HCT116 (cell line): ENCODE measurements around the gene EEF1A2. TPM values are rescaled to one million over a fixed set of nuclear protein-coding genes. Genes with fewer than 3 reads are reported as not detected.

ENCODE experiments used
- ATAC-seq: fragments of 200-7000 bp; cut with Tn5 transposase; 2 replicates; pipeline ENCODE4 v1.9.1; 2020; ENCODE audit warnings: mild to moderate bottlenecking, moderate library complexity
- BruUV-seq: library from RNA; stranded (reverse); fragments of 400-500 nt; replicated peaks from 2 replicates; lab custom pipeline; 2021; lab: Mats Ljungman, UMichigan
- CTCF ChIA-PET: fragments of 300-600 bp; sonication (Branson Sonifier 250); formaldehyde crosslinking; loops from one replicate; lab custom pipeline; 2021; ENCODE audit warnings: antibody characterized with exemption; lab: Charles Lee
- POLR2A ChIA-PET: fragments of 300-600, 350-600 bp; sonication (Branson Sonifier 250); formaldehyde crosslinking; loops from one replicate; lab custom pipeline; 2021; ENCODE audit warnings: antibody characterized with exemption; lab: Charles Lee
- RAD21 ChIA-PET, 2 experiments: fragments of 300-600 bp; sonication (Branson Sonifier 250); formaldehyde crosslinking; loops; one replicate each; lab custom pipeline; 2023; ENCODE audit warnings: low total read pairs in 2 of 2; ENCODE audit not compliant: uncharacterized antibody in 2 of 2, unreplicated experiment in 2 of 2, low non-redundant PET in 1 of 2; lab: Charles Lee
- DNase-seq: peaks from one replicate; pipeline ENCODE4 v3.0.0-alpha.2; 2010; ENCODE audit warnings: low read depth, low spot score
- H2AFZ ChIP-seq: fragments of 200-600 bp; shearing (Covaris generic), sonication (generic); 2 replicates; pipeline ENCODE4 v1.6.1; 2017; ENCODE audit warnings: low read depth, mixed run types, mixed read lengths, antibody characterized with exemption, low read length; ENCODE audit not compliant: poor library complexity, severe bottlenecking
- H3K27ac ChIP-seq: 2 replicates; pipeline ENCODE4 v1.5.1; 2012; ENCODE audit warnings: low read depth, low read length
- H3K27me3 ChIP-seq: fragments of 200-600 bp; sonication (generic); 2 replicates; pipeline ENCODE4 v1.6.1; 2016; ENCODE audit warnings: mixed run types, low read length, mixed read lengths; ENCODE audit not compliant: insufficient read depth
- H3K36me3 ChIP-seq, 2 experiments: fragments of 200-500 bp in 1 of 2; fragments of 200-600 bp in 1 of 2; sonication (Bioruptor generic) in 1 of 2; sonication (generic) in 1 of 2; 2 replicates each; pipeline versions ENCODE4 v1.5.1 to v1.6.1; 2014 to 2016; ENCODE audit warnings: low read length in 2 of 2, inconsistent platforms in 1 of 2, mixed read lengths in 1 of 2, mixed run types in 1 of 2; ENCODE audit not compliant: insufficient read depth in 2 of 2, control insufficient read depth in 1 of 2
- H3K4me1 ChIP-seq, 2 experiments: fragments of 200-600 bp in 1 of 2; sonication (generic) in 1 of 2; 2 replicates each; pipeline versions ENCODE4 v1.5.1 to v1.6.1; 2012 to 2017; ENCODE audit warnings: low read length in 2 of 2, inconsistent platforms in 1 of 2, mild to moderate bottlenecking in 1 of 2, mixed read lengths in 1 of 2, mixed run types in 1 of 2, moderate library complexity in 1 of 2; ENCODE audit not compliant: insufficient read depth in 2 of 2, control insufficient read depth in 1 of 2
- H3K4me2 ChIP-seq: fragments of 200-600 bp; sonication (generic); 2 replicates; pipeline ENCODE4 v1.6.1; 2017; ENCODE audit warnings: mixed run types, low read length, mixed read lengths
- H3K4me3 ChIP-seq, 2 experiments: fragments of 200-600 bp in 1 of 2; sonication (generic) in 1 of 2; replicated peaks in 1 of 2; 2 replicates each; pipeline ENCODE4 v1.5.1; 2011 to 2016; ENCODE audit warnings: low read length in 2 of 2, control low read depth in 1 of 2, low read depth in 1 of 2, mild to moderate bottlenecking in 1 of 2, mixed read lengths in 1 of 2, mixed run types in 1 of 2
- H3K79me2 ChIP-seq: fragments of 200-600 bp; sonication (generic); 2 replicates; pipeline ENCODE4 v1.6.1; 2017; ENCODE audit warnings: mild to moderate bottlenecking, mixed run types, low read length, moderate library complexity, mixed read lengths; ENCODE audit not compliant: insufficient read depth
- H3K9ac ChIP-seq: fragments of 200-600 bp; sonication (generic); 2 replicates; pipeline ENCODE4 v1.6.1; 2016; ENCODE audit warnings: low read length, mixed read lengths
- H3K9me2 ChIP-seq: fragments of 200-600 bp; sonication (generic), shearing (Covaris generic); 2 replicates; pipeline ENCODE4 v1.6.1; 2017; ENCODE audit warnings: mixed run types, mild to moderate bottlenecking, moderate library complexity; ENCODE audit not compliant: insufficient read depth
- H3K9me3 ChIP-seq, 2 experiments: fragments of 200-500 bp in 1 of 2; fragments of 200-600 bp in 1 of 2; sonication (Bioruptor generic) in 1 of 2; sonication (generic) in 1 of 2; 2 replicates each; pipeline ENCODE4 v1.6.1; 2014 to 2017; ENCODE audit warnings: low read length in 2 of 2, mixed read lengths in 2 of 2, inconsistent platforms in 1 of 2, low read depth in 1 of 2, mild to moderate bottlenecking in 1 of 2, mixed run types in 1 of 2, moderate library complexity in 1 of 2; ENCODE audit not compliant: control insufficient read depth in 1 of 2, insufficient read depth in 1 of 2
- H4K20me1 ChIP-seq: fragments of 200-600 bp; sonication (generic), shearing (Covaris generic); 2 replicates; pipeline ENCODE4 v1.6.1; 2017; ENCODE audit warnings: mixed run types, mild to moderate bottlenecking, moderate library complexity; ENCODE audit not compliant: insufficient read depth
- EZH2 ChIP-seq: fragments of 200-600 bp; sonication (generic); IDR thresholded peaks from 2 replicates; pipeline ENCODE4 v1.6.1; 2017; ENCODE audit warnings: antibody characterized with exemption, mixed run types
- EZH2phosphoT487 ChIP-seq: fragments of 200-600 bp; IDR thresholded peaks from 2 replicates; pipeline ENCODE4 v1.6.1; 2018; ENCODE audit warnings: antibody characterized with exemption, borderline replicate concordance
- RAD21 ChIP-seq: IDR thresholded peaks from 2 replicates; pipeline ENCODE4 v1.6.1; 2012; ENCODE audit warnings: low read depth, mild to moderate bottlenecking
- SIN3A ChIP-seq: IDR thresholded peaks from 2 replicates; pipeline ENCODE4 v1.6.1; 2012; ENCODE audit warnings: low read depth
- SP1 ChIP-seq: IDR thresholded peaks from 2 replicates; pipeline ENCODE4 v1.6.1; 2012; ENCODE audit warnings: low read depth
- SRF ChIP-seq: IDR thresholded peaks from 2 replicates; pipeline ENCODE4 v1.6.1; 2012; ENCODE audit warnings: low read depth
- YY1 ChIP-seq: IDR thresholded peaks from 2 replicates; pipeline ENCODE4 v1.6.1; 2011; ENCODE audit warnings: low read length, low read depth, moderate library complexity, mild to moderate bottlenecking; ENCODE audit not compliant: insufficient replicate concordance; ENCODE audit errors: extremely low read depth
- ZFX ChIP-seq: fragments of 450-650 bp; IDR thresholded peaks from 2 replicates; pipeline ENCODE4 v1.6.1; 2017
- ZNF274 ChIP-seq: fragments of 200-500 bp; sonication (Bioruptor generic); IDR thresholded peaks from 2 replicates; pipeline ENCODE4 v1.6.1; 2014; ENCODE audit warnings: mild to moderate bottlenecking, low read depth, low read length, inconsistent platforms
- intact Hi-C: fragments of 100-400 bp; cut with micrococcal nuclease; formaldehyde crosslinking; loops from 2 replicates; pipeline ENCODE4 v1.10.0; 2022
- total RNA-seq: library from RNA; stranded (reverse); gene quantifications from one replicate; pipeline ENCODE4 v1.2.1, GENCODE V29; 2021; ENCODE audit not compliant: unreplicated experiment
- TF ChIP-seq, protein P1 (sequence below): IDR thresholded peaks from 2 replicates; pipeline ENCODE4 v1.6.1; 2012
- TF ChIP-seq, protein P2 (sequence below): IDR thresholded peaks from 2 replicates; pipeline ENCODE4 v1.6.1; 2012

EEF1A2 gene
- total RNA-seq, 1 experiment from 2014 or later, result 454 TPM

DNA sequence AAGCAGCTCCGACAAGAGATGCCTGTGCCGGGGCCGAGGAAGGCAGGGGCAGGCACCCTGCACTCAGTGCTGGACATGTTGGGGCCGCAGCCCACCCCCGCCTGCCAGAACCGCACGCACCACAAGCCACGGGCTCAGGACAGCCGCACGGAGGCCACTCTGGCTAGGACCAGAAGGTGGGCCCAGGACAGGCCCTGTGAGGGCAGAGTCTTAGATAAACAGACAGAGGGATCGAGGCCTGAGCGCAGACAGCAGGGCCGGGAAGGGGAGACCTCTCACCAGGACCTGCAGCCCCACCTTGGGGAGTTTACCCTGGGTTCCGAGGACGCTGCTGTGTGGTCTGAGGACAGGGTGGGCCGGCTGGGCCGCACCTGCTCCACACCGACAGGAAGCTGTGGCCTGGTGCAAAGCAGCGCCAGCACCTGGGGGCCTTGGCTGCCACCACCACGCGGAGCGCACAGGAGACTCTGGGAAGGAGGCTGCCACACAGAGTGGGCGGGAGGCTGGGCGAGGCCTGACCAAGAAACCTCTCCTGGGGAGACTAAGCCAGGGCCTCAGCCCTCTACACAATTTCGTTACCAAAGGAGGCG, 58.4 kb downstream of the EEF1A2 start:
- BruUV-seq, result no TSS peak
- Histone ChIP-seq H3K4me3 (no peak overlapping the region), H3K9me3 (no peaks in the 10 kb centered on the region; a peak in 1 of 4 replicates), H3K27ac (no peak overlapping the region), H3K9me2 (no peaks in the 10 kb centered on the region), H3K4me1 (peaks cover 0 to under 1% of the 10 kb centered on the region in 2 experiments; a peak in 1 of 4 replicates), H2AFZ (no peak overlapping the region), H3K27me3 (no peaks in the 10 kb centered on the region), H4K20me1 (no peaks in the 10 kb centered on the region), H3K9ac (no peak overlapping the region), H3K79me2 (peaks cover 13% of the 10 kb centered on the region; the same call in 1 of the 2 replicates), H3K36me3 (no peaks in the 10 kb centered on the region; a peak in 1 of 4 replicates), H3K4me2 (no peak overlapping the region)
- CTCF ChIA-PET, result no interaction called here
- ATAC-seq (no peak), DNase-seq (no peak)
- RAD21 ChIA-PET, result no interaction called here
- intact Hi-C loops, result no loop called here
- POLR2A ChIA-PET, result no interaction called here
- TF ChIP-seq EZH2phosphoT487 (no peak), SIN3A (no peak), ZFX (no peak), EZH2 (no peak), SRF (no peak), ZNF274 (no peak), RAD21 (no peak), YY1 (no peak), SP1 (no peak)
- TF ChIP-seq, protein P1, sequence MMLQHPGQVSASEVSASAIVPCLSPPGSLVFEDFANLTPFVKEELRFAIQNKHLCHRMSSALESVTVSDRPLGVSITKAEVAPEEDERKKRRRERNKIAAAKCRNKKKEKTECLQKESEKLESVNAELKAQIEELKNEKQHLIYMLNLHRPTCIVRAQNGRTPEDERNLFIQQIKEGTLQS, result no peak
- TF ChIP-seq, protein P2, sequence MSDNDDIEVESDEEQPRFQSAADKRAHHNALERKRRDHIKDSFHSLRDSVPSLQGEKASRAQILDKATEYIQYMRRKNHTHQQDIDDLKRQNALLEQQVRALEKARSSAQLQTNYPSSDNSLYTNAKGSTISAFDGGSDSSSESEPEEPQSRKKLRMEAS, result no peak
